SK-N-SH treated with all-trans-retinoic acid at 6 μM for 48 hours (cell line): ENCODE measurements around the gene SNRK.

Source experiments
- ATAC-seq: fragments of 200-7000 bp; cut with Tn5 transposase; 3 replicates; pipeline ENCODE4 v1.9.1; 2020; ENCODE audit warnings: mild to moderate bottlenecking, moderate library complexity
- ARNTL ChIP-seq: fragments of 450-650 bp; formaldehyde crosslinking; IDR thresholded peaks from 2 replicates; pipeline ENCODE4 v1.5.0; 2020; ENCODE audit warnings: low read depth, mild to moderate bottlenecking, moderate library complexity, borderline replicate concordance
- BACH2 ChIP-seq: fragments of 250-450 bp; sonication (Bioruptor Pico); IDR thresholded peaks from 2 replicates; pipeline ENCODE4 v1.9.0; 2021; ENCODE audit warnings: mild to moderate bottlenecking, borderline replicate concordance
- CREB5 ChIP-seq: fragments of 250-450 bp; sonication (Bioruptor Pico); IDR thresholded peaks from 2 replicates; pipeline ENCODE4 v1.5.1; 2020; ENCODE audit warnings: low read depth, mild to moderate bottlenecking, moderate library complexity
- CSDC2 ChIP-seq: fragments of 250-450 bp; sonication (Bioruptor Pico); IDR thresholded peaks from 2 replicates; pipeline ENCODE4 v1.5.0; 2020; ENCODE audit warnings: mild to moderate bottlenecking, moderate library complexity
- CSRNP3 ChIP-seq: fragments of 250-450 bp; sonication (Bioruptor Pico); IDR thresholded peaks from 2 replicates; pipeline ENCODE4 v1.5.1; 2021; ENCODE audit warnings: mild to moderate bottlenecking, moderate library complexity
- ESRRG ChIP-seq: fragments of 250-450 bp; sonication (Bioruptor Pico); IDR thresholded peaks from 2 replicates; pipeline ENCODE4 v1.6.1; 2021; ENCODE audit warnings: mild to moderate bottlenecking
- GLIS3 ChIP-seq: fragments of 250-450 bp; sonication (Bioruptor Pico); IDR thresholded peaks from 2 replicates; pipeline ENCODE4 v1.5.0; 2020; ENCODE audit warnings: mild to moderate bottlenecking, moderate library complexity
- ISL1 ChIP-seq: fragments of 250-450 bp; sonication (Bioruptor Pico); IDR thresholded peaks from 2 replicates; pipeline ENCODE4 v2.1.2; 2022; ENCODE audit warnings: mild to moderate bottlenecking, moderate library complexity
- OSR1 ChIP-seq: fragments of 250-450 bp; sonication (Bioruptor Pico); IDR thresholded peaks from 2 replicates; pipeline ENCODE4 v1.8.0; 2022; ENCODE audit warnings: moderate library complexity, mild to moderate bottlenecking, inconsistent platforms
- PATZ1 ChIP-seq: fragments of 250-450 bp; sonication (Bioruptor Pico); IDR thresholded peaks from 2 replicates; pipeline ENCODE4 v1.8.0; 2020; ENCODE audit warnings: mild to moderate bottlenecking, moderate library complexity, borderline replicate concordance
- POU6F1 ChIP-seq: fragments of 250-450 bp; sonication (Bioruptor Pico); IDR thresholded peaks from 2 replicates; pipeline ENCODE4 v1.8.0; 2021; ENCODE audit warnings: low read depth, mild to moderate bottlenecking, moderate library complexity, borderline replicate concordance
- PPARA ChIP-seq: fragments of 250-450 bp; sonication (Bioruptor Pico); IDR thresholded peaks from 2 replicates; pipeline ENCODE4 v1.5.0; 2020; ENCODE audit warnings: mild to moderate bottlenecking, borderline replicate concordance
- RARB ChIP-seq: fragments of 250-450 bp; sonication (Bioruptor Pico); IDR thresholded peaks from 2 replicates; pipeline ENCODE4 v1.8.0; 2021; ENCODE audit warnings: mild to moderate bottlenecking, moderate library complexity
- SNAI2 ChIP-seq: fragments of 250-450 bp; sonication (Bioruptor Pico); IDR thresholded peaks from 2 replicates; pipeline ENCODE4 v1.5.0; 2020; ENCODE audit warnings: mild to moderate bottlenecking, moderate library complexity
- TCF4 ChIP-seq: fragments of 250-450 bp; sonication (Bioruptor Pico); IDR thresholded peaks from 2 replicates; pipeline ENCODE4 v1.8.0; 2021; ENCODE audit warnings: mild to moderate bottlenecking, moderate library complexity, borderline replicate concordance
- TOX ChIP-seq: fragments of 250-450 bp; sonication (Bioruptor Pico); IDR thresholded peaks from 2 replicates; pipeline ENCODE4 v1.8.0; 2021; ENCODE audit warnings: mild to moderate bottlenecking, moderate library complexity, borderline replicate concordance
- ZC3H10 ChIP-seq: fragments of 250-450 bp; sonication (Bioruptor Pico); IDR thresholded peaks from 2 replicates; pipeline ENCODE4 v1.5.1; 2021; ENCODE audit warnings: mild to moderate bottlenecking, moderate library complexity
- ZFP3 ChIP-seq: fragments of 250-450 bp; sonication (Bioruptor Pico); IDR thresholded peaks from 2 replicates; pipeline ENCODE4 v1.5.0; 2020; ENCODE audit warnings: mild to moderate bottlenecking, moderate library complexity
- ZFP30 ChIP-seq: fragments of 450-650 bp; formaldehyde crosslinking; IDR thresholded peaks from 2 replicates; pipeline ENCODE4 v1.5.0; 2022; ENCODE audit warnings: mild to moderate bottlenecking, moderate library complexity
- ZNF565 ChIP-seq: fragments of 450-650 bp; formaldehyde crosslinking; conservative IDR thresholded peaks from 2 replicates; pipeline ENCODE4 v1.5.0; 2020; ENCODE audit warnings: low read depth, mild to moderate bottlenecking, moderate library complexity
- ZNF70 ChIP-seq: fragments of 450-650 bp; formaldehyde crosslinking; IDR thresholded peaks from 2 replicates; pipeline ENCODE4 v1.5.0; 2020; ENCODE audit warnings: mild to moderate bottlenecking, moderate library complexity
- ZNF8 ChIP-seq: fragments of 450-650 bp; formaldehyde crosslinking; IDR thresholded peaks from 2 replicates; pipeline ENCODE4 v1.5.0; 2020; ENCODE audit warnings: mild to moderate bottlenecking, moderate library complexity

The SNRK gene

GRCh38 chr3:43249405-43249804, 36.9 kb upstream of the SNRK start:
- ATAC-seq, result no peak
- no peak for TF ChIP-seq ESRRG (CRISPR knock-in tag)
- TF ChIP-seq BACH2 (CRISPR knock-in tag), result no peak
- no peak for TF ChIP-seq ZNF70 (CRISPR knock-in tag)
- TF ChIP-seq ZC3H10 (CRISPR knock-in tag), result no peak
- no peak for TF ChIP-seq SNAI2 (CRISPR knock-in tag)
- no peak for TF ChIP-seq CSRNP3 (CRISPR knock-in tag)
- TF ChIP-seq PATZ1 (CRISPR knock-in tag), result no peak
- TF ChIP-seq CREB5, result no peak
- no peak for TF ChIP-seq ZNF8
- TF ChIP-seq ARNTL (CRISPR knock-in tag), result no peak
- no peak for TF ChIP-seq POU6F1 (CRISPR knock-in tag)
- no peak for TF ChIP-seq CSDC2
- TF ChIP-seq ZFP3 (CRISPR knock-in tag), result no peak
- TF ChIP-seq, all 23 proteins: peak for 0

- no peak for ATAC-seq
- TF ChIP-seq ARNTL (CRISPR knock-in tag) (no peak), ZFP3 (CRISPR knock-in tag) (no peak), ZC3H10 (CRISPR knock-in tag) (no peak), ZNF8 (no peak), PPARA (CRISPR knock-in tag) (no peak), ISL1 (CRISPR knock-in tag) (no peak), POU6F1 (CRISPR knock-in tag) (no peak), TOX (CRISPR knock-in tag) (no peak), ZNF565 (CRISPR knock-in tag) (no peak), OSR1 (no peak), PATZ1 (CRISPR knock-in tag) (no peak), TCF4 (CRISPR knock-in tag) (no peak), GLIS3 (CRISPR knock-in tag) (no peak), RARB (no peak), SNAI2 (CRISPR knock-in tag) (no peak)
Measured at GRCh38 chr3:43253294-43253693, 33.0 kb upstream of the SNRK start.

GRCh38 chr3:43254125-43254524, 32.2 kb upstream of the SNRK start:
- no peak for ATAC-seq
- TF ChIP-seq CSRNP3 (CRISPR knock-in tag) (no peak), ZNF70 (CRISPR knock-in tag) (no peak), ZFP30 (no peak), CSDC2 (no peak), OSR1 (no peak), ESRRG (CRISPR knock-in tag) (no peak), SNAI2 (CRISPR knock-in tag) (no peak), ZNF8 (no peak), ZNF565 (CRISPR knock-in tag) (no peak), ISL1 (CRISPR knock-in tag) (no peak), TOX (CRISPR knock-in tag) (no peak), PPARA (CRISPR knock-in tag) (no peak), POU6F1 (CRISPR knock-in tag) (no peak), ZC3H10 (CRISPR knock-in tag) (no peak), BACH2 (CRISPR knock-in tag) (no peak)
